ENCODE data around the gene FLT3LG. TPM values are rescaled to one million over a fixed set of nuclear protein-coding genes. Genes with fewer than 3 reads are reported as not detected.

FLT3LG gene
- total RNA-seq, 1 donor from 2014 or later: 3.0 TPM

GRCh38 chr19:49438261-49438660 lies 35.8 kb upstream of the FLT3LG start:
- no peak for DNase-seq (ENCODE audit: low read depth)
- no peaks in the 10 kb centered on the region for H3K36me3 ChIP-seq (ENCODE audit: control insufficient read depth, insufficient read depth, low read length)
- H3K4me3 ChIP-seq (ENCODE audit: low read depth, low read length): no peak overlapping the region
- H3K27me3 ChIP-seq (ENCODE audit: control insufficient read depth, insufficient read depth, low read length): peaks cover 93% of the 10 kb centered on the region
- TF ChIP-seq CTCF (IDR thresholded peaks at IDR 0.05; ENCODE audit: insufficient read depth, low read length, poor library complexity, severe bottlenecking): no peak

- TF ChIP-seq CTCF (IDR thresholded peaks at IDR 0.05; ENCODE audit: insufficient read depth, low read length, poor library complexity, severe bottlenecking): no peak
- no peak for DNase-seq (ENCODE audit: low read depth)
- Histone ChIP-seq H3K27me3 (ENCODE audit: control insufficient read depth, insufficient read depth, low read length) (peaks cover 78% of the 10 kb centered on the region), H3K4me3 (ENCODE audit: low read depth, low read length) (no peak overlapping the region), H3K36me3 (ENCODE audit: control insufficient read depth, insufficient read depth, low read length) (no peaks in the 10 kb centered on the region)
Measured at GRCh38 chr19:49439836-49440235, 34.2 kb upstream of the FLT3LG start.

GRCh38 chr19:49440439-49441209 lies 33.4 kb upstream of the FLT3LG start:
- no peak for DNase-seq (ENCODE audit: low read depth)
- no peak for TF ChIP-seq CTCF (IDR thresholded peaks at IDR 0.05; ENCODE audit: insufficient read depth, low read length, poor library complexity, severe bottlenecking)
- Histone ChIP-seq H3K4me3 (ENCODE audit: low read depth, low read length) (no peak overlapping the region), H3K27me3 (ENCODE audit: control insufficient read depth, insufficient read depth, low read length) (peaks cover 70% of the 10 kb centered on the region), H3K36me3 (ENCODE audit: control insufficient read depth, insufficient read depth, low read length) (no peaks in the 10 kb centered on the region)

GRCh38 chr19:49441210-49441959 lies 32.6 kb upstream of the FLT3LG start, which contains the start of gene SLC17A7:
Gene SLC17A7 (minus strand): TSS chr19:49441527. CDS start chr19:49441379, 148 bp downstream.
- H3K4me3 ChIP-seq (ENCODE audit: low read depth, low read length): no peak within 1 kb of the TSS
- peaks cover 62% of the 10 kb centered on the region for H3K27me3 ChIP-seq (ENCODE audit: control insufficient read depth, insufficient read depth, low read length)
- no peaks in the 10 kb centered on the region for H3K36me3 ChIP-seq (ENCODE audit: control insufficient read depth, insufficient read depth, low read length)
- DNase-seq (ENCODE audit: low read depth): no peak
- TF ChIP-seq CTCF (IDR thresholded peaks at IDR 0.05; ENCODE audit: insufficient read depth, low read length, poor library complexity, severe bottlenecking): no peak

GRCh38 chr19:49441960-49442350 lies 32.1 kb upstream of the FLT3LG start:
- Histone ChIP-seq H3K36me3 (ENCODE audit: control insufficient read depth, insufficient read depth, low read length) (no peaks in the 10 kb centered on the region), H3K4me3 (ENCODE audit: low read depth, low read length) (no peak overlapping the region), H3K27me3 (ENCODE audit: control insufficient read depth, insufficient read depth, low read length) (peaks cover 57% of the 10 kb centered on the region)
- TF ChIP-seq CTCF (IDR thresholded peaks at IDR 0.05; ENCODE audit: insufficient read depth, low read length, poor library complexity, severe bottlenecking): no peak
- DNase-seq (ENCODE audit: low read depth): no peak
